Measurements from ENCODE around the gene RHPN2. TPM values are rescaled to one million over a fixed set of nuclear protein-coding genes. Genes with fewer than 3 reads are reported as not detected.
A peak's percentile ranks its signal among the peaks of the same experiment; 100 is the strongest.

The RHPN2 gene
- total RNA-seq, 1 experiment from 2014 or later, result 29.2 TPM

- H3K23ac ChIP-seq (ENCODE audit: insufficient read length, low read depth, low read length), result no peak overlapping the region
- H2AK5ac ChIP-seq (ENCODE audit: insufficient read length, low read length), result no peak overlapping the region
- H2AFZ ChIP-seq (ENCODE audit: low read length), result no peak overlapping the region
- H2BK20ac ChIP-seq (ENCODE audit: low read depth, low read length, poor library complexity, severe bottlenecking), result no peak overlapping the region
- no peak overlapping the region for H2BK5ac ChIP-seq (ENCODE audit: insufficient read length, low read length)
- no CpG with 5 or more reads among the region's 14 CpGs for WGBS (ENCODE audit: extremely low coverage, insufficient read length, low lambda C conversion rate)
- Mint-ChIP-seq H3K4me1 (peaks cover 0 to 3% of the 10 kb centered on the region in 2 experiments; a peak in 1 of 4 replicates), H3K9me3 (no peaks in the 10 kb centered on the region), H3K4me3 (no peak overlapping the region), H3K36me3 (ENCODE audit: insufficient read depth in 1 of 3, low read depth in 3 of 3) (peaks cover 7 to 56% (median 33%) of the 10 kb centered on the region in 3 experiments; a peak in 6 of 7 replicates), H3K27ac (no peak overlapping the region; a peak in 1 of 7 replicates), H3K27me3 (ENCODE audit: low read depth) (no peaks in the 10 kb centered on the region)
- H4K5ac ChIP-seq (ENCODE audit: insufficient read length, low read depth, low read length), result no peak overlapping the region
- no peak overlapping the region for H4K8ac ChIP-seq (replicated peaks; ENCODE audit: insufficient read length, low read depth, low read length)
- H3T11ph ChIP-seq (ENCODE audit: low read length), result no peak overlapping the region
- H3K4me1 ChIP-seq (ENCODE audit: insufficient read depth, low read length), result no peaks in the 10 kb centered on the region
- peak; percentile 60 for DNase-seq
- no peak overlapping the region for H3K18ac ChIP-seq (ENCODE audit: insufficient read length, low read depth, low read length)
- H3K27ac ChIP-seq (ENCODE audit: insufficient read length, low read depth, low read length), result peak overlapping the region; percentile 71
- no peak overlapping the region for H4K91ac ChIP-seq (ENCODE audit: insufficient read length, low read depth, low read length)
- H3K79me2 ChIP-seq (ENCODE audit: insufficient read depth, low read length), result no peaks in the 10 kb centered on the region; the same call in 1 of the 2 replicates
- no peak overlapping the region for H2BK15ac ChIP-seq (ENCODE audit: low read depth, low read length)
- H3K79me1 ChIP-seq (ENCODE audit: insufficient read depth, low read depth, low read length, poor library complexity, severe bottlenecking), result no peaks in the 10 kb centered on the region
- peak; percentile 89 for TF ChIP-seq CTCF (conservative IDR thresholded peaks at IDR 0.05)
- H3K4ac ChIP-seq (ENCODE audit: low read depth, low read length), result no peak overlapping the region
- H2BK120ac ChIP-seq (ENCODE audit: low read depth, low read length, poor library complexity, severe bottlenecking), result no peak overlapping the region
- no peak overlapping the region for H3K14ac ChIP-seq (ENCODE audit: insufficient read depth, low read length)
- H2BK12ac ChIP-seq (ENCODE audit: insufficient read length, low read depth, low read length), result no peak overlapping the region
- H3K23me2 ChIP-seq (ENCODE audit: insufficient read length, low read depth, low read length, poor library complexity, severe bottlenecking), result peaks cover 3% of the 10 kb centered on the region
- no peak overlapping the region for H3K56ac ChIP-seq (ENCODE audit: insufficient read length, low read depth, low read length)
- H3K27me3 ChIP-seq (ENCODE audit: insufficient read depth, low read length), result no peaks in the 10 kb centered on the region
- H3K4me2 ChIP-seq (ENCODE audit: insufficient read depth, insufficient read length, low read length), result no peak overlapping the region
- no peaks in the 10 kb centered on the region for H4K20me1 ChIP-seq (ENCODE audit: control insufficient read depth, insufficient read depth, insufficient read length)
- H3K9ac ChIP-seq (ENCODE audit: extremely low read depth, insufficient read length, low read length), result no peak overlapping the region
- H3K9me3 ChIP-seq (ENCODE audit: control insufficient read depth, low read depth, low read length), result no peaks in the 10 kb centered on the region
These were observed 88.4 kb downstream of the RHPN2 start for GRCh38 chr19:32976223-32976805.

Data from H9 (cell line).